Fibroblast of villous mesenchyme (primary cell): ENCODE measurements around the gene PCDH12. TPM values are rescaled to one million over a fixed set of nuclear protein-coding genes. Genes with fewer than 3 reads are reported as not detected.

Source experiments
- DNase-seq: peaks from one replicate; pipeline ENCODE4 v3.0.0-alpha.2; 2010; ENCODE audit warnings: low read depth
- H3K4me3 ChIP-seq: 2 replicates; pipeline ENCODE4 v1.5.1; 2011; ENCODE audit warnings: low read depth, mild to moderate bottlenecking, low read length
- CTCF ChIP-seq: IDR thresholded peaks from 2 replicates; pipeline ENCODE4 v1.5.1; 2012; ENCODE audit warnings: low read depth, mild to moderate bottlenecking, low read length; ENCODE audit not compliant: insufficient read depth
- total RNA-seq: library from RNA; depleted of rRNA; stranded (reverse); fragments of >200 nt; gene quantifications from 2 replicates; pipeline ENCODE4 v1.2.3, GENCODE V29; 2012

The PCDH12 gene
- total RNA-seq, 1 donor = under 0.01 TPM

DNA sequence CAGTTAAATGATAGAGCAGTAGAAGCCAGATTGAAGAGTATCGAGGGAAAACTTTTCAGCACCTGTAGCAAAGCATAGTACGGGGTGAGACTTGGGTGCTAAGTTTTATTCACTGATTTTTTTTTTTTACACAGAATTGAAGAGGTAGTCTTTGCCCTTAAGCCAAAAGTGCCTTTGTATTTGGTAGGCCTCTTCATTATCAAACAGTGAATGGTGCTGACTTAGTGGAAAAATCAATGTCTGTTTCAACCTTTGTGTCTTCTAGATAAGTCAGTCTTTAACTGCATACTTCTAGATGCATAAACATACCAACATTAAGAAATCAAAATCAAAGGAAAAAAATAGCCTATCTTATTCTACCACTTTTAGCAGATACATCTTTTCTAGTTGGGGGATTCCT lies 24.6 kb upstream of the PCDH12 start:
- H3K4me3 ChIP-seq = no peak overlapping the region
- DNase-seq = no peak
- TF ChIP-seq CTCF = no peak

GRCh38 chr5:141978389-141978788 lies 20.4 kb upstream of the PCDH12 start:
- H3K4me3 ChIP-seq = no peak overlapping the region
- TF ChIP-seq CTCF = no peak
- DNase-seq = no peak

DNA sequence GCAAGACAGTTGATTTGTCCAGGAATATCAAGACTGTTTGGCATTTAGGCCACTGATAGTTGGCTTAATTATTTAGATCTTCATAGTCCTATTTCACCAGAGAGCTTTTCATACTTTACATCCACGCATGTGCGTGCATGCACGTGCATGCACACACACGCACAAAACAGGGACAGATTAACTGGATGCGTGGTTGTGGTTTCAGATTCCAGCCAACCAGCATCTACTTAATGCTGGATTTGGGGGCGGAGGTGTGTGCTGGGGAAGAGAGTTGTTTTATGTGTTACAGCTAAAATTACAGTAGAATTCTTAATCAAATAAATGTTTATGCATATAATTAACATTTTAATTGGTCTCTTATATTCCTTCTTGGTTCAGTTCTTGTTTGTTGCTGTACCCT lies 18.2 kb upstream of the PCDH12 start:
- H3K4me3 ChIP-seq = no peak overlapping the region
- DNase-seq = no peak
- no peak for TF ChIP-seq CTCF

GRCh38 chr5:141973871-141974595 lies 16.0 kb upstream of the PCDH12 start:
- no peak for TF ChIP-seq CTCF
- no peak overlapping the region for H3K4me3 ChIP-seq
- DNase-seq = peak; percentile 74

DNA sequence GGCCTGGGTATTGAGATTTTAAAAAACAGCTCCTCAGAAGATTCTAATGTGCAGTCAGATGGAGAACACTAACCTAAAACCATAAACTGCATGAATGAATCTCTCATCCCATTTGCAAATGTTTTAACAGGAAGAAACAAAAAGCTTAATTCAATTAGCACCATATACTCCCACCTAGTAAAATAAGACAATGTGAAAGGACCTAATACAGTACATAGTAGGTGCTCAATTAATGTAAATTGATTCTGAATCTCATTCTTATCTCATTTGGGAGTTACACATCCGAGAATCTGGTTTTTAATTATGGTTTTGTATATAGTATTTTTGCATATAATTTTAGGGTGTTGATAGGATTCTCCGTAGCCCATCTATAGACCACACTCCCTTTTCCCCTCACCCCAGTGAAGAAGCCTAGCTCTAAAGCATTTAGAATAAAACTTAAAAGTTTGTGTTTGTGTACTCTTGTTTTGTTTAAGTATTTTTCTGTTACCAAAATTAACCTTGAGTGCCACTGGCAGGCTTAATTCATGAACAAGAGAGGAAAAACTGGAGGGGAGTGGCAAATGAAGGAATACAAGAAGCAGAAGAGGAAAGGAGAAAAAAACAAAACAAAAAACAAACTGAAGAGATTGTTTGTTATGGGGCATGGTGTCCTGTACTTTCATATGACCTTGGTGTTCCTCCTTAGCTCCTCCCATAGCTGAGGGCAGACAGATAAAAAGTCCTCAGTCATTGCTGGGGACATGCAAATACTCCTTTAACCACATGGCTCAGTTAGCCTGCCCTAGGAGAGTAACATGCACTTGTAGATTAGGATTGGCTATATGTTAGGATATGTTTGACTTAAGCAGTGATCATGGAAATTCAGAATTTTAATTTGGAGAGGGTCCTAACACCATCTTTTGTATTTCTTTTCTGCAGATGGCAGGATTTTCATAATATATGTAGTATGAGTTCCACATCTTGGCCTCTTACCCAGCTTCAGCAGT lies 12.1 kb upstream of the PCDH12 start:
- peak; percentile 32 for DNase-seq
- peak overlapping the region; percentile 80 for H3K4me3 ChIP-seq
- TF ChIP-seq CTCF = no peak

- peak; percentile 94 for DNase-seq
- TF ChIP-seq CTCF = peak; percentile 63
- peak within 1 kb of the TSS; percentile 80 for H3K4me3 ChIP-seq
Observed at GRCh38 chr5:141968914-141969608, 11.1 kb upstream of the PCDH12 start, which contains the start of gene RNF14. TSS of gene RNF14 (plus strand) at chr5:141969105. CDS start at chr5:141973589, 4,484 bp downstream.
